ENCODE results near the gene CCDC187.
A peak's percentile ranks its signal among the peaks of the same experiment; 100 is the strongest.

Gene CCDC187

DNA sequence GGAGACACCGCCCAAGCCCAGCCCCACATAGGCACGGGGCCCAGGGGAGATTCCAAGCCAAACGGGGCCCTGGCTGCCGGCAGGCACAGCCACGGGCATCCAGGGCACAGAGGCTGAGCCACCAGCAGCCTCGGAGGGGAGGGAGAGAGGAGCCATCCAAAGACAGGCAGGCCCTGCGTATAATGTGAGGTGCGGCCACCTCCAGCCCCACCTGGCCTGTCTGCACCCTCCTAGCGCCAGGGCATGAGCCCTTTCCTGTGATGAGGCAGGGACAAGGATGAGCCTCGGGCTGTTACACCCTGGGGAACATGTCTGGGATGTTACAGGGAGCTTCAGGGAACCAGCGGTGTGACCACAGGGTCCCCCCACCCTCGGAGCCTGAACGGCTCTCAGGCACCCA is 1.1 kb upstream of the CCDC187 start:
- no peaks in the 10 kb centered on the region for H3K36me3 ChIP-seq (ENCODE audit: control insufficient read depth, insufficient read depth, low read length)
- H3K27ac ChIP-seq (ENCODE audit: low read depth, low read length): no peak overlapping the region
- no peaks in the 10 kb centered on the region for H3K4me1 ChIP-seq (ENCODE audit: control insufficient read depth, insufficient read depth, low read length)
- H3K27me3 ChIP-seq (ENCODE audit: control insufficient read depth, insufficient read depth, low read length): peaks cover 10% of the 10 kb centered on the region
- no peak overlapping the region for H3K4me3 ChIP-seq (ENCODE audit: low read length)
- H3K9ac ChIP-seq (ENCODE audit: low read length): no peak overlapping the region

GRCh38 chr9:136304456-136304855 is 562 bp upstream of the CCDC187 start:
- H3K4me3 ChIP-seq (ENCODE audit: low read length): no peak overlapping the region
- H3K27me3 ChIP-seq (ENCODE audit: control insufficient read depth, insufficient read depth, low read length): peaks cover 7% of the 10 kb centered on the region
- no peaks in the 10 kb centered on the region for H3K36me3 ChIP-seq (ENCODE audit: control insufficient read depth, insufficient read depth, low read length)
- H3K27ac ChIP-seq (ENCODE audit: low read depth, low read length): no peak overlapping the region
- no peaks in the 10 kb centered on the region for H3K4me1 ChIP-seq (ENCODE audit: control insufficient read depth, insufficient read depth, low read length)
- no peak overlapping the region for H3K9ac ChIP-seq (ENCODE audit: low read length)

GRCh38 chr9:136303066-136303824 is 649 bp downstream of the CCDC187 start:
- H3K4me3 ChIP-seq (ENCODE audit: low read length): no peak overlapping the region
- no peaks in the 10 kb centered on the region for H3K4me1 ChIP-seq (ENCODE audit: control insufficient read depth, insufficient read depth, low read length)
- no peaks in the 10 kb centered on the region for H3K36me3 ChIP-seq (ENCODE audit: control insufficient read depth, insufficient read depth, low read length)
- peaks cover 7% of the 10 kb centered on the region for H3K27me3 ChIP-seq (ENCODE audit: control insufficient read depth, insufficient read depth, low read length)
- no peak overlapping the region for H3K9ac ChIP-seq (ENCODE audit: low read length)
- no peak overlapping the region for H3K27ac ChIP-seq (ENCODE audit: low read depth, low read length)

DNA sequence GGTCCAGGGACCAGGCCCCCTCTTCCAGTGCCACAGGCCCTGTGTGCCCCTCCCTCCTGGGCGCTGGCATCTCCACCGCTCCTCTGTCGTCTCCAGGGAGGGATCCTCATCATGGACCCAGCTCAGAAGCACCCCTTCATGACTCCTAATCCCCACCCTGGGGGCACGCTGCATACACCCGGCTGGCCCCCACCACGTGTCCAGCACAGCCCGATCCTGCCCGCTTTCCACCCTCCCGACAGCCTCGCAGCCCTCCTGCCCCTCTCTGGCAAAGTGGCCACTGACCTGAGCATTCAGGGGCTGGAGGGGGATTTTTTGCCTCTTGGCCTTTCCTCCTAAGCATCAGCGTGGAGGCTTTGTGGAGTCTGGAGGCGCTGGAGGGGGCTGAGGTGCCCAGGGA is 1.4 kb downstream of the CCDC187 start:
- no peaks in the 10 kb centered on the region for H3K36me3 ChIP-seq (ENCODE audit: control insufficient read depth, insufficient read depth, low read length)
- H3K27ac ChIP-seq (ENCODE audit: low read depth, low read length): no peak overlapping the region
- H3K27me3 ChIP-seq (ENCODE audit: control insufficient read depth, insufficient read depth, low read length): peaks cover 7% of the 10 kb centered on the region
- no peak overlapping the region for H3K4me3 ChIP-seq (ENCODE audit: low read length)
- H3K4me1 ChIP-seq (ENCODE audit: control insufficient read depth, insufficient read depth, low read length): no peaks in the 10 kb centered on the region
- no peak overlapping the region for H3K9ac ChIP-seq (ENCODE audit: low read length)

DNA sequence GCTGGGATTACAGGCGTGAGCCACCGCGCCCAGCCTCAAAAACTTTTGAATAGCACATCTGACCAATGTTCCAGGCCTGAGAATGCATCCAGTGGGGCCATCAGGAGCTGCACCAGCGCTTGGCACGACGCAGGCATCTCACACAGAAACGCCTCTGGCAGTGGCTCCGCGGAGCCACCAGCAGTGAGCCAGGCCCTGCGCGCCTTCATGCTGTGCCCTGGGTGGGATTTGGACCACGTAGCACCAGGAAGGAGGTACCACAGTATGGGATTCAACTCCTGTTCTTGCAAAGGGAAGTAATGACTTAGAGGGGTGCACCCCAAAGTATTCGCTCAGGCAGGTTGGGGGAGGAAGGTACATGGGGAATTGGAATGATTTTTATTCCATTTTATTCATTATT is 3.0 kb downstream of the CCDC187 start:
- H3K27ac ChIP-seq (ENCODE audit: low read depth, low read length): no peak overlapping the region
- H3K27me3 ChIP-seq (ENCODE audit: control insufficient read depth, insufficient read depth, low read length): peaks cover 3% of the 10 kb centered on the region
- H3K36me3 ChIP-seq (ENCODE audit: control insufficient read depth, insufficient read depth, low read length): no peaks in the 10 kb centered on the region
- H3K4me3 ChIP-seq (ENCODE audit: low read length): no peak overlapping the region
- H3K4me1 ChIP-seq (ENCODE audit: control insufficient read depth, insufficient read depth, low read length): no peaks in the 10 kb centered on the region
- H3K9ac ChIP-seq (ENCODE audit: low read length): no peak overlapping the region

- Histone ChIP-seq H3K27ac (ENCODE audit: low read depth, low read length) (no peak overlapping the region), H3K4me3 (ENCODE audit: low read length) (no peak overlapping the region), H3K27me3 (ENCODE audit: control insufficient read depth, insufficient read depth, low read length) (peaks cover 3% of the 10 kb centered on the region), H3K36me3 (ENCODE audit: control insufficient read depth, insufficient read depth, low read length) (no peaks in the 10 kb centered on the region), H3K9ac (ENCODE audit: low read length) (no peak overlapping the region), H3K4me1 (ENCODE audit: control insufficient read depth, insufficient read depth, low read length) (no peaks in the 10 kb centered on the region)
Measured at GRCh38 chr9:136300016-136300545, 3.8 kb downstream of the CCDC187 start.

DNA sequence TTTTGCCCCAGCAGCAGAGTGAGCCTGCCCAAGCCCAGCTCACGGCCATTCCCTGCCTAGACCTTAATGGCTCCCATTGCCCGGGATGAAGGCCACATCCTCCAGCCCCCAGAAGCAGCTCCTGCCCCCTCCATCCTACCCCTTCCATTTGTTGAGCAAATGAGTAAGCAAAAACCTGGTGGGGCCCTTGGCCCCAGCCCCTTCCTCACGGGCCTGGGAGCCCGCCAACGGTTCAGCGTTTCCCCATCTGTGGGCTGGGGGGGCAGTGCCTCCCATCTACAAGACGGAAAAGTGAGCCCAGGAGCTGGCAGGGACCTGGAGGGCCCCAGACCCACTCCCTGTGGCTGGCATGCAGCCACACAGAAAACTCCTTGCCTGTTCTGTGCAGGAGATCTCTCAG is 4.4 kb downstream of the CCDC187 start:
- Histone ChIP-seq H3K36me3 (ENCODE audit: control insufficient read depth, insufficient read depth, low read length) (no peaks in the 10 kb centered on the region), H3K4me3 (ENCODE audit: low read length) (no peak overlapping the region), H3K27ac (ENCODE audit: low read depth, low read length) (no peak overlapping the region), H3K27me3 (ENCODE audit: control insufficient read depth, insufficient read depth, low read length) (peaks cover 3% of the 10 kb centered on the region), H3K9ac (ENCODE audit: low read length) (no peak overlapping the region), H3K4me1 (ENCODE audit: control insufficient read depth, insufficient read depth, low read length) (no peaks in the 10 kb centered on the region)

- Histone ChIP-seq H3K4me3 (ENCODE audit: low read length) (no peak overlapping the region), H3K9ac (ENCODE audit: low read length) (no peak overlapping the region), H3K27me3 (ENCODE audit: control insufficient read depth, insufficient read depth, low read length) (peaks cover 3% of the 10 kb centered on the region), H3K27ac (ENCODE audit: low read depth, low read length) (no peak overlapping the region), H3K4me1 (ENCODE audit: control insufficient read depth, insufficient read depth, low read length) (no peaks in the 10 kb centered on the region), H3K36me3 (ENCODE audit: control insufficient read depth, insufficient read depth, low read length) (no peaks in the 10 kb centered on the region)
Measured at GRCh38 chr9:136299116-136299515, 4.8 kb downstream of the CCDC187 start.

DNA sequence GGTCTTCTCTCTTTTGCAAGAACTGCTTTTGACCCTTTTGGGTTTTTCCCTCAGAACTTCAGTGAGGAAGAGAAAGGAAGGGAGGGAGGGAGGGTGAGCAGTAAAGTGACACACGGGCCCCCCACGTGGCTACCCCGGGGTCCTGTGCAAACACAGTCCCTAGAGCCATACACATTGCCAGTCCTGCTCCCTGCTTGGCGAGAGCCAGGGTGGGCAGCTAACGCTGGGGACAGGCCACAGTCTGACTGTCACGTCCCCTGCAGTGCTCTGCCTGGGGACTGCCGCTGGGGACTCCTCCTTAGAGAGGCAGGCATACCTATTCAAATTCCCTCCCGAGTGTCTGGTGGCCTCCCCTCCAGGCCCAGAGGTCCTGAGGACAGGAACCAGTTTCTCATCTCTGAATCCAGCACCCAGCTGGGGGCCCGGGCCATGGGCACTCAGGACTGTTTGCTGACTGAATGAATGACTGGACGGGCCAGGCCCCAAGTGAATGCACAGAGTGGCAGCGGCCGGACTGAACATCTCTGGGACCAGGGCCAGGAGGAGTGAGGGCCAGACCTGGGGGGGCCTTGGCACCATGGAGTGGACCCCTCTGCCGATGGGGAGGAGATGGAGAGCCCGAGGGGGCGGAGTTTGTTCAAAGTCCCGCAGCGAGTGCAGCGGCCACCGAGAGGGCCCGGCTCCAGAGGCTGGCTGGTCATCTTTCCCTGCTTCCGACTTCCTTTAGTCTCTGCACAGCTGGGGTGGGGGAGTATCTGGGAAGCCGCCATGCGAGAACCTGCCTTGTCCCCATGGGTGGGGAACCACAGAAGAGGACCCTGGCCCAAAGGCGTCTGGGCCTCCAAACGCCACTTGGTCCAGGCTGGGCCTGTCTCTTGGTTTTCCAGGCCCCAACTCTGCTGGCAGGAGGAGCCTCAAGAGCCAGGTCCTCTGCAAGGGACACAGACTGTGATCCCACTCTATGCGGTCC is 5.8 kb downstream of the CCDC187 start:
- no peak overlapping the region for H3K27ac ChIP-seq (ENCODE audit: low read depth, low read length)
- H3K36me3 ChIP-seq (ENCODE audit: control insufficient read depth, insufficient read depth, low read length): no peaks in the 10 kb centered on the region
- H3K4me3 ChIP-seq (ENCODE audit: low read length): no peak overlapping the region
- H3K4me1 ChIP-seq (ENCODE audit: control insufficient read depth, insufficient read depth, low read length): no peaks in the 10 kb centered on the region
- H3K9ac ChIP-seq (ENCODE audit: low read length): no peak overlapping the region
- H3K27me3 ChIP-seq (ENCODE audit: control insufficient read depth, insufficient read depth, low read length): peaks cover 3% of the 10 kb centered on the region

DNA sequence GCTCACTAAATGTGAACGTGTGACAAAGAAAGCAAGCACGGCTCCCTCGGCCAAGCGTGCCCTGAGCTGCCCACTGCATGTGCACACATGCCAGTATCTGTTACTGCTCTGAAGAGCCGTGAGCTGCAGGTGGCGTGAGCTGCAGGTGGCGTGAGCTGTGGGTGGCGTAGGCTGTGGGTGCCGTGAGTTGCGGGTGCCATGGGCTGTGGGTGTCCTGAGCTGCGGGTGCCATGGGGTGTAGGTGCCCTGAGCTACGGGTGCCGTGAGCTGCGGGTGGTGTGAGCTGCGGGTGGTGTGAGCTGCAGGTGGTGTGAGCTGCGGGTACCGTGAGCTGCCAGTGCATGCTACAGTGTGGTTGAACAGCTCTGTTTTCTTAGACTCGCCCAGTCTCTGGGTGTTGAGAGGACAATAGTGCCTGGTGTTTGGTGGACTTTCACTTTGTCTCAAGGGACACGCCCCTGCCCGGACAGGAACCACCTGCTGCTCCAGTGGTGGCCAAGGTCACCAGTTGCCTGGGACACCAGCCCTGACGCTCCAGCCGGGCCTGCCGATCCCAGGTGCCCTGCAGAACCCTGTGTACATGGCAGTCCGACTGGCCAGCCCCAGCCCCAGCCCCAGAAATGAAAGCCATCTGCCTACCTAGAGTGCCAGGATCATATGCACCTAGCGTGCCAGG is 6.7 kb downstream of the CCDC187 start:
- Histone ChIP-seq H3K27ac (ENCODE audit: low read depth, low read length) (no peak overlapping the region), H3K4me1 (ENCODE audit: control insufficient read depth, insufficient read depth, low read length) (no peaks in the 10 kb centered on the region), H3K36me3 (ENCODE audit: control insufficient read depth, insufficient read depth, low read length) (no peaks in the 10 kb centered on the region), H3K9ac (ENCODE audit: low read length) (no peak overlapping the region), H3K4me3 (ENCODE audit: low read length) (peak overlapping the region; percentile 41), H3K27me3 (ENCODE audit: control insufficient read depth, insufficient read depth, low read length) (peaks cover 3% of the 10 kb centered on the region)

DNA sequence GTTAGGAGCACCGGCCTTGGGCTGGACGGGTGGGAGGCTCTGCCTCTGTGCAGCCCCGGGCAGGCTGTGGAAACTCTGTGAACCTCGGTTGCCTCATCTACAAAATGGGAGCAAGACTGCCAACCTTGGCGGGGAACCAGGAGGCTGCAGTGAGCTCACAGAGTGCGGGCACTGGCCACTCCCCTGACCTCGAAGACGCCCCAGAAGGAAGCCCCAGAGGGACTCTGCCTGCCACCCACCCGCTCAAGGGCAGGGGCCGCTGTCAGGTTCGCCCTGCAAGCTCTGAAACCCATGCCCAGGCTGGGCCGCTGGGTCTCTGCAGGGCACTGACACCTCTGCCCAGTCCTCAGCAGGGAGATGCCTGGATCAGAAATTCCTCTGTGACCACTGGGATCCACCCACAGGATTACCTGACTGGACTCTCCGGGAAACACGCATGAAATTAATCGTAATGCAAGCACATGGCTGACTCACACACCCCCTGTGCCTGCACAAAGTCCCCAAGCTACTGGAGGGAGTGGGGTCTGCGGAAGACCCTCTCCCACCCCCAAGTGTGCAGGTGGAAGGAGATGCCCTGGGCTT is 7.4 kb downstream of the CCDC187 start:
- no peak overlapping the region for H3K4me3 ChIP-seq (ENCODE audit: low read length)
- no peaks in the 10 kb centered on the region for H3K36me3 ChIP-seq (ENCODE audit: control insufficient read depth, insufficient read depth, low read length)
- H3K27ac ChIP-seq (ENCODE audit: low read depth, low read length): no peak overlapping the region
- peaks cover 3% of the 10 kb centered on the region for H3K27me3 ChIP-seq (ENCODE audit: control insufficient read depth, insufficient read depth, low read length)
- no peaks in the 10 kb centered on the region for H3K4me1 ChIP-seq (ENCODE audit: control insufficient read depth, insufficient read depth, low read length)
- H3K9ac ChIP-seq (ENCODE audit: low read length): no peak overlapping the region
